Activated CD8-positive, alpha-beta memory T cell treated with anti-CD3 and anti-CD28 coated beads, Interleukin-2, amount 50 U/mL, for 24 hours (primary cell): ENCODE measurements around the gene UCHL1.
"Not testable (repeated sequence)": the region's sequence is repeated elsewhere in the genome, so short reads cannot be mapped to it uniquely, and the experiment has no call there.

ENCODE experiments used
- DNase-seq: peaks from one replicate; pipeline ENCODE4 v3.0.0-alpha.2; 2020; ENCODE audit errors: extremely low read depth

Gene UCHL1

GRCh38 chr4:41236508-41236907 lies 20.2 kb upstream of the UCHL1 start:
- no peak for DNase-seq

GRCh38 chr4:41241919-41242318 lies 14.8 kb upstream of the UCHL1 start:
- no peak for DNase-seq

- DNase-seq, result no peak
Measured at GRCh38 chr4:41245983-41246382, 10.7 kb upstream of the UCHL1 start.

GRCh38 chr4:41256131-41256739 lies 493 bp upstream of the UCHL1 start:
- DNase-seq, result no peak

DNA sequence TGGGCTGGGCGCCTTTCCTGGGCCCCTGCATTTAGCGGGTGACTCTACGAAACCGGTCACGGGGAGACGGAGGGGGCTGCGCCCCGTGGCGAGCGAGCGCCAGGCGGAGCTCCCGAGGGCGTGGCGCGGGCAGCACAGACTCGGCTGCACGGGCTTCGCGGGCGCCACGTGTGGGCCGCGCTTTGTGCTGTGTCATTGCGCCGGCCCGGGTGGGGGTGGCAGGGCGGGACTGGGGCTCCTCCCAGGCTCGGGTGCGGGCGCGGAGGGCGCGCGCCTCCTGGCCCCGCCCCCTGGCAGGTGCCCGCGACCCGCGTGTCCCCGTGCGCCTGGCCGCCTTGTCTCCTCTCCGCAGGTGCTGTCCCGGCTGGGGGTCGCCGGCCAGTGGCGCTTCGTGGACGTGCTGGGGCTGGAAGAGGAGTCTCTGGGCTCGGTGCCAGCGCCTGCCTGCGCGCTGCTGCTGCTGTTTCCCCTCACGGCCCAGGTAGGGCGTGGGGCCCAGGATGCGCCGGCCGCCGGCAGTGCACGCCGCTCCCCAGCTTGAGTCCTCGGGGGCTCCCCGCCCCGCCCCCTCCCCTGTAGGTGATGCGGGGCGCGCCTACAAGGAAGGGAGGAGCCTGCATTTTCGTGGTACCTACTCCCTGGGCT lies 651 bp downstream of the UCHL1 start:
- DNase-seq, result no peak

- no peak for DNase-seq
Measured at GRCh38 chr4:41257906-41258305, 1.2 kb downstream of the UCHL1 start.

GRCh38 chr4:41258783-41259182 lies 2.1 kb downstream of the UCHL1 start:
- DNase-seq, result no peak

- no peak for DNase-seq
Measured at GRCh38 chr4:41260116-41260733, 3.5 kb downstream of the UCHL1 start.

DNA sequence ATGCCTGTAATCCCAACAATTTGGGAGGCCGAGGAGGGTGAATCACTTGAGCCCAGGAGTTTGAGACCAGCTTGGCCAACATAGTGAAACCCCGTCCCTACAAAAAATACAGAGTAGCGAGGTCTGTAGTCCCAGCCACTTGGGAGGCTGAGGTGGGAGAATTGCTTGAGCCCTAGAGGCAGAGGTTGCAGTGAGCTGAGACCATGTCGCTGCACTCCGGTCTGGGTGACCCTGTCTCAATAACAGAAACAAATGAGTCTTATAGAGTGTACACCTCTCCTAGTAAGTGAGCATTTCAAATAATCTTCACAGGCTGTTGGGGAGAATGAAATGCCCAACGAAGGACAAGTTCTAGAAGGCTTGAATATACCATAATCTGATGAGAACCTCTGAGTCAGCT lies 5.5 kb downstream of the UCHL1 start:
- DNase-seq, result no peak

DNA sequence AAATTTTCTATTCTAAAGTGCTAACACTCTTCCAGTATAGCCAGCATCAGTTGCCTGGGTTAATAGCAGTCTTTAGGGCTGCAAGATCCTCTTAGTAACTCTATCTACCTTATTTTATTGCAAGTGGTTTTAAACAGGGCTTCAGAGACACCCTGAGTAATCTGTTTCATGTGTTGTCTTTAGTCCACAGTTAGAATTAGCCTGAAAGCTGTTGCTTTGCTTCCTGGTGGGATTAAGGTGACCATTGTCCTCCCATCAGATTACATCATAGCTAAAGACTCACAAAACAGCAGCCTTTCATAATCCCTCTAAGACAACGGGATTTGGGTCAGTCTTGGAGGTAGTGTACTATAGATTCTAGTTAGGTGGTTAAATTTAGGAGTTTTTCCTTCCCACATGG lies 7.5 kb downstream of the UCHL1 start:
- no peak for DNase-seq

GRCh38 chr4:41267997-41268396 lies 11.3 kb downstream of the UCHL1 start:
- no peak for DNase-seq

GRCh38 chr4:41268721-41269517 lies 12.2 kb downstream of the UCHL1 start:
- DNase-seq, result no peak

DNA sequence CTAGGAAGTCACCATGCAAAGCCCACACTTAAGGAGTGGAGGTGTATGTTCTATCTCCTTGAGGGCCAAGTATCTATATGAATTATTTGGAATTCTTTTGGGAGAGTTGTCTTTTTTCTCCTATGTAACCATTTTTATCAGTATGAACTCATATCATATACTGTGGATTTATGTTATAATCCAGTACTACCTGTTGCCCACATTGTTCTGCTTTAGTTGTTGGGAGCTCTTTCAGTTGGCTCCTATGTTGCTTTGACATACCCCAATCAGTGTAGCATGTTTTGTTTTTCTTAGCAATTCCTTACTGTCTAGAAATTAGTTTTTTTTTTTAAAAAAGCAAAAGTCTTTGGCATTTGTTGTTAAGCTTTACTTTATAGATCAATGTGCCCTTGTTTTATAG lies 13.0 kb downstream of the UCHL1 start:
- no peak for DNase-seq

GRCh38 chr4:41275931-41276330 lies 19.2 kb downstream of the UCHL1 start:
- not testable (repeated sequence) for DNase-seq

- no peak for DNase-seq
Measured at GRCh38 chr4:41280010-41280409, 23.3 kb downstream of the UCHL1 start.

DNA sequence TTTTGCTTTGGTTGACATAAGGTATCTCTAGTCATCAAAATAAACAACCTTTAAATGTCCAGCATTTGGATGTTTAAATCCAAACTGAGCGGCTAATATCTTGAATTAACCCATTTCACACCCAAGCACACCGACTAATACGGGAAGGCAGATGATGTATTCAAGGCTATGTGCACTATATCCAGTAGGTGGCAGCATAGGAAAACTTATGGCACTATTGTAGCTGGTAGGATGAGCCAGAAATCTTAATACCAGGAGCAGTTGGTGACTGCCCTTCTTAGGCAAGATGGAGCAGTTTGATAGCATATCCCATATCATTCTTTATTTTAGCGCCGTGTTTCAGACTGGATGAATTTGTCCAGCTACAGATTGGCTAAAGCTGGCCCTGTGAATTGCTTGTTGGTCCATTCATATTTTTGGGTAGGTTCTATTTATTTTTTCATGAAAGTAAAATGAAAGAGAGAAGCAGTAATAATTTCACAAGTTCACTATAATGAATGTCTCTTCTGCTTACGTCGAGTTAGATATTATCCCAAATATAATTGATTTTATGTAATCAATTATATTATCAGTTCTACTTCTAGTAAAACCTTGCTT lies 24.4 kb downstream of the UCHL1 start:
- DNase-seq, result no peak

DNA sequence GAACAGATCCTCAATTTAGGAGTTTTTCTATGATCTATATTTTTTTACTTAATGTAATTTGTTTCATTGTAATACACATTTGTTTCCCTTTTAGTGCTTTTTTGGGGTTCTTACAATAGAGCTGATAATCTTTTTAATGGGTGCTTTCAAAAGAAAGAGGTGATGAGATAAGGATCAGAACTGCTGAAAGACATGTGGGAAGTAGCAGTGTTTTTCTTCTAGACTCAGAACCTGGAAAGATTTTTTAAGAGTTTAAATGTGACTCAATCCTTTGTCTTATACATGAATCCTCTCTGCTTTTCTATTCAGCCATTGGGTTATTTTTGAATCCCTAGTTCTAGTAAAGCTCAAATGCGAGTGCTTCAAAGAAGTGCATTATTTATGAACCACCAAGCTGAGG lies 25.6 kb downstream of the UCHL1 start:
- DNase-seq, result no peak

DNA sequence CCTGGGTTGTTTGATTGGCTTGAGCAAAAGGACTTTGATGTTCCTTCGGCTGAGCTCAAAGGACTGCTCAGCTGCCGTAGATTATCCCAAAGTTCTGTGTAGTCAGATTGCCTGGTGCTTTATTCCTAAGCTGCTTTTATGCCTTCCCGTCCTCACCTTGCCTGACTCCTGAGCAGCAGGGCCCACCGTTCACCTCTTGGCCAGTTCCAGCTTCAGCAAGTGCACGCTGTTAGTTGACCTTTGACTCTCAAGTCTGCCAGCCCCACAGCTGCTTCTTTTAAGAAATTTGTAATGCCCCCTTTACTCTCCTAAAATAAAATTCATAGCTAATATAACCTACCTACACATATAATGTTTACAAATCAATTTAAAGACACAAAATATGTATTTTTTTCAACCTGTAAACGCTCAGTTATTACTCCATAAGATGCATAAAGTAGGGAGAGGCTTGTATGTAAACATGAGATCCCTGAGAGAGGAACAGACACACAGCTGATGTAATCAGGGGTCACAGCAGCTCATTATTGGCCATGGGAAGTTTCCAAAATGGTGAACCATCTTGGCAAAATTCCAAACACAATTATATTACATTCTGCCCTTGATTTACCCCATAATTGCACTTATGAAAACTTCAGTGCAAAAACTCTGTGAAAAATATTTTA lies 28.6 kb downstream of the UCHL1 start:
- DNase-seq, result no peak

DNA sequence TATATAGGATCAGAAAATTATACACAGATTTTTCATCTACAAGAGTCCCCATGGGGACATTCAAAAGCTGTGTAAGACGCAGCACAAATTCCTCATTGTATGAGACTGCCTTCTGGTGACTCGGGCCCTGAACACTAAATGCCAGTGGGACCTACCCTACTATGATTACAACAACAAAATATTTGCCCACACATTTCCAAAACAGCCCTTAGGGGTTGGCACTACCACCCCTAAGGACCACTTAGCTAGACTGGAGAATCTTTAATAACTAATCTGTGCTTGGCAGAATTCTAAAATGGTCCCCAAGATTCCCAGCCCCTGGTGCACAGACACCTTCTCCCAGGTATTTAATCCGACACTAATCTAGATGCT lies 29.1 kb downstream of the UCHL1 start:
- DNase-seq, result no peak

DNA sequence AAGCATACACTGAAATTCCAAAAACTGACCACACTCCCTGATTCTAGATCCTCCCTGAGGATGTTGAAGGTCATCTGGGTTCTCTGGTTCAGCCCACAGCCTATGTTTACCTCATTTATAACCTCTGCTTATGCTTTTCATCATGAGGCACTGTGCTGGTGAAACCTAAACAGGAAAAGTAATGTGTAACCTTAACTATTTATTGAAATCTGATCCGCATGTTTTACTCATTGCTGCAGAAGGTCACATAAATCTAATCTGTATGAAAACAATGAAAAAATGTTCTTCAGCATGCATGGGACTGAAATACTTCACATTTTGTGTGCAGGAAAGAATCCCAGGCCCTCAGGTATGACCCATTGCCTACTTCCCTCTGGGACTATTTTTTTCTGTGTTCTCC lies 30.3 kb downstream of the UCHL1 start:
- DNase-seq, result no peak

DNA sequence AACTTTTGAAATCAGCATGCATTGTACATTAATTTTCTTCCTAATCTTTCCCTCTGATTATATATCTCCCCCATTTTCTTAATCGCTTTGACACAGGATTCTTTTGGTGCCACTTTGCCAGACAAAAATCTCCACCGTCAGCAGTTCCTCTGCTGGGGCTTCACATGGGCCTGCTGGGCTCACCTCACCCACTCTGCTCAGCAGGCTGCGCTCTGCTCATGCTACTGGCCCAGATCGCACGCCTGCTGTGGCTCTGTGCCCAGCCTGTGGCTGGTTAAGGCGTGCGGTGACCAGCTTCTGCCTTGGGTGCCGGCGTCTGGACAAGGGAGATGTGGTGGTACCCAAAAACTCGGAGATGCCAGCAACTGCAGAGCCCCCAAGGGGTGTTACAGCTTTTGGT lies 31.1 kb downstream of the UCHL1 start:
- no peak for DNase-seq

DNA sequence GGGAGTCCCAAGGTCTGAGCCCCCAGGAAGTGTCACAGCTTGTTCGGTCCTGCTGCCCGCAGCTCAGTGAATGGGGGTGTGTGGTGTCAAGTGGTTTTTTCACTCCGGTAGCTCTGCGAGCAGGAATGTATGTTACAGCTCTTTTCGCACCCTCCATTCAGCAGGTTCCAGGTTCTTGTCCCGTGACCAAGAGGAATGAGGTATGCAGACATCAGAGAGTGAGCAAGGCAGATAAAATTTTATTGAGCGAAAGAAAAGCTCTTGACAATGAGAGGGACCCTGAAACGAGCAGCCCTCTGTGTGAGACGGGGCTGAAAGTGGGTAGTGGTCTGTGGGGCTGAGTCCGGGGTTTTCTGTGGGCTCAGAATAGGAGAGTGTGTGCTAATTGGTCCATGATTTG lies 31.5 kb downstream of the UCHL1 start:
- DNase-seq, result no peak
